H1 (cell line): ENCODE measurements around the gene DYNC2I2. TPM values are rescaled to one million over a fixed set of nuclear protein-coding genes. Genes with fewer than 3 reads are reported as not detected.

Experiments used
- CTCF ChIP-seq, 3 experiments: IDR thresholded peaks; 1 replicate in 2 of 3; 2 replicates in 1 of 3; pipeline versions ENCODE4 v1.5.1 to v1.6.1; 2011; ENCODE audit warnings: low read length in 3 of 3, mild to moderate bottlenecking in 3 of 3, inconsistent platforms in 2 of 3, low read depth in 1 of 3, moderate library complexity in 1 of 3; ENCODE audit not compliant: insufficient read depth in 1 of 3; ENCODE audit errors: control extremely low read depth in 1 of 3
- GABPA ChIP-seq: IDR thresholded peaks from 2 replicates; pipeline ENCODE4 v1.6.1; 2011; ENCODE audit warnings: mild to moderate bottlenecking, low read length, moderate library complexity, borderline replicate concordance; ENCODE audit not compliant: insufficient read depth
- RAD21 ChIP-seq, 2 experiments: IDR thresholded peaks in 1 of 2; conservative IDR thresholded peaks in 1 of 2; 2 replicates each; pipeline ENCODE4 v1.6.1; 2011; ENCODE audit warnings: low read depth in 2 of 2, low read length in 2 of 2, improper control_type of control experiment in 1 of 2, inconsistent platforms in 1 of 2, mild to moderate bottlenecking in 1 of 2, moderate library complexity in 1 of 2
- RNF2 ChIP-seq: fragments of 200-900, 300-1000 bp; sonication (generic); IDR thresholded peaks from 2 replicates; pipeline ENCODE4 v1.7.1; 2016; ENCODE audit warnings: borderline replicate concordance, low read depth, mild to moderate bottlenecking, antibody characterized with exemption, low read length; ENCODE audit not compliant: poor library complexity, severe bottlenecking; ENCODE audit errors: missing control alignments
- SAP30 ChIP-seq: fragments of 300-600 bp; sonication (generic); IDR thresholded peaks from 2 replicates; pipeline ENCODE4 v1.7.1; 2012; ENCODE audit warnings: low read length, moderate library complexity, mild to moderate bottlenecking, inconsistent platforms; ENCODE audit not compliant: insufficient read depth, insufficient replicate concordance
- polyA plus RNA-seq, 7 experiments: library from polyadenylated mRNA; depleted of rRNA in 3 of 7; stranded (reverse) in 5 of 7; unstranded in 2 of 7; fragments of >200 nt in 5 of 7; fragments of 200-250 nt in 2 of 7; gene quantifications; 1 replicate in 5 of 7; 2 replicates in 1 of 7; 4 replicates in 1 of 7; pipeline versions ENCODE4 v1.2.1 to v1.2.3, GENCODE V29; 2011 to 2013; ENCODE audit warnings: missing spikeins in 2 of 7, mixed read lengths in 2 of 7
- total RNA-seq: library from RNA; stranded (reverse); fragmentation: NEBNext Ultra II Directional; extraction: Animal tissue kit (Norgen Biotek cat#: 25700); gene quantifications from 2 replicates; pipeline ENCODE4 v1.2.1, GENCODE V29; 2021

DYNC2I2 gene
- total and polyA plus RNA-seq, 2 of the 8 experiments (the other 6 are each of a cell fraction or from before 2014, with no cell fraction given), result 58.0 to 78.5 TPM

- no peak for TF ChIP-seq GABPA
- TF ChIP-seq SAP30, result no peak
- no peak for TF ChIP-seq CTCF (IDR thresholded peaks at IDR 0.05; ENCODE audit: control extremely low read depth in 1 of 3, insufficient read depth in 1 of 3, low read depth in 1 of 3, low read length in 3 of 3)
- TF ChIP-seq RAD21 (IDR thresholded peaks at IDR 0.05 in 1 of 2, conservative IDR thresholded peaks at IDR 0.05 in 1 of 2; ENCODE audit: low read depth in 2 of 2, low read length in 2 of 2), result no peak
- TF ChIP-seq RNF2, result no peak
Measured at GRCh38 chr9:128627906-128628305, 28.7 kb downstream of the DYNC2I2 start (continued).
